ENCODE results near the gene MUC5AC.
A peak's percentile ranks its signal among the peaks of the same experiment; 100 is the strongest.
"Not testable (repeated sequence)": the region's sequence is repeated elsewhere in the genome, so short reads cannot be mapped to it uniquely, and the experiment has no call there.

MUC5AC gene

DNA sequence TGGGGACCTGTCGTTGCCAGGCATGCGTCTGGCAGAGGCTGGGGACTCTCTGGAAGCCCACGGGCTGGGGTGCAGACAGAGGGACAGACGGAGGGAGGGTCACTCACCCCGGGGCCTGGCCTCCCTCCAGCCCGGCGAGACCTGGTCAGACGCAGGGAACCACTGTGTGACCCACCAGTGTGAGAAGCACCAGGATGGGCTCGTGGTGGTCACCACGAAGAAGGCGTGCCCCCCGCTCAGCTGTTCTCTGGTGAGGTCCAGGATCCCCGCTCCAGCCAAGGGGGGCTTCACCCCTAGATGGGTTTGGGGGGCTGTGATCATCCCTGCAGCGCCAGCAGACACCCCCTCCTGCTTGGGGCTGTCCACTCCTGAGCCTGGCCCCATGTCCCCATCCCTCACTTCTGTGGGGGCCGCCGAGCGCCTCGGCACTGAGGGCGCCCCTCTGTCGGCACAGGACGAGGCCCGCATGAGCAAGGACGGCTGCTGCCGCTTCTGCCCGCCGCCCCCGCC lies 41.5 kb downstream of the MUC5AC start:
- DNase-seq = peak; percentile 6

DNA sequence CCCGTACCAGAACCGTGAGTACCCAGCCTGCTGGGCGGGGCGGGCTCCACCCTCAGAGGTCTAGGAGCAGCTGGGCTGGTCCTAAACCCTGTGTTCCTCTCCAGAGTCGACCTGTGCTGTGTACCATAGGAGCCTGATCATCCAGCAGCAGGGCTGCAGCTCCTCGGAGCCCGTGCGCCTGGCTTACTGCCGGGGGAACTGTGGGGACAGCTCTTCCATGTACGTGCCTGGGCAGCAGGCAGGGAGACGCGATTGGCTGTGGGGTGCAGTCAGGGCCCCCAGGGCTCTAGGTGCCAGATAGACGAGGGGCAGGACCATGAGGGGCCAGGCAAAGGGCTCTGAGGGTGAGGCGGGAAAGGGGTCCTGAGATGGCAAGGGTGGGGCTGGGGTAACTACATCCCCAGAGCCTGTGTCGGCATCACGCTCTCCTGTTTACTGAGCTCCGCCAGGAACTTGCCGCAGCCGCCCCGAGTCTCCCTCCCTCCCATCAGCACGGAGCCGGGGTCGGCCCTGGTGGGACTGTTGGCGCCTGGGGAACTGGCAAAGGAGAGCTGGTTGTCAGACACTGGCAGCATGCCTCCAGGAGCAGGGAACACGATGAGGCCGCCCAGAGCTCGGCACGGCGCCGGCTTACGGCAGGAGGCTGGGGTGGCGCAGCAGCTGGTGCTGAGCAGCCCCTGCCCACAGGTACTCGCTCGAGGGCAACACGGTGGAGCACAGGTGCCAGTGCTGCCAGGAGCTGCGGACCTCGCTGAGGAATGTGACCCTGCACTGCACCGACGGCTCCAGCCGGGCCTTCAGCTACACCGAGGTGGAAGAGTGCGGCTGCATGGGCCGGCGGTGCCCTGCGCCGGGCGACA lies 42.2 kb downstream of the MUC5AC start:
- DNase-seq = peak; percentile 9

DNA sequence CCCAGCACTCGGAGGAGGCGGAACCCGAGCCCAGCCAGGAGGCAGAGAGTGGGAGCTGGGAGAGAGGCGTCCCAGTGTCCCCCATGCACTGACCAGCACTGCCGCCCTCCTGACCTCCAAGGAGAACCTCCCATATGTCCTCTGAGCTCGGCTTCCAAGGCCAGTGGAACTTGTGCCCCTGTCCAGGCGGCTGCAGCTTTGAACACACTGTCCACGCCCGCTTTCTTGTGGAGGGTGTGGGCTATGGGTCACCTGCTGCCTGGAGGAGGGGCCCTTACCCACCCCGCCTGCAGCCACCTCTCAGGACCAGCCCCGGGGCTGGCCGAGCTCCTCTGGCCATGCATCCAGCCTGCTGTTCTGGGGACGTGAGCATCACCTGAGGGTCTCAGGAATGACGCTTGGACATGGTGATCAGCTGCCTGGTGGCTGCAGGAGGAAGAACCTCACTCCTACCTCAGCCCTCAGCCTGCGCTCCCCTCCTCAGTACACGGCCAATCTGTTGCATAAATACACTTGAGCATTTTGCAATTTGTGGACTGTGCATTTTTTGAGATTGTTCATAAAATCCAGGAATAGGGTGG lies 42.9 kb downstream of the MUC5AC start:
- DNase-seq = peak; percentile 11

DNA sequence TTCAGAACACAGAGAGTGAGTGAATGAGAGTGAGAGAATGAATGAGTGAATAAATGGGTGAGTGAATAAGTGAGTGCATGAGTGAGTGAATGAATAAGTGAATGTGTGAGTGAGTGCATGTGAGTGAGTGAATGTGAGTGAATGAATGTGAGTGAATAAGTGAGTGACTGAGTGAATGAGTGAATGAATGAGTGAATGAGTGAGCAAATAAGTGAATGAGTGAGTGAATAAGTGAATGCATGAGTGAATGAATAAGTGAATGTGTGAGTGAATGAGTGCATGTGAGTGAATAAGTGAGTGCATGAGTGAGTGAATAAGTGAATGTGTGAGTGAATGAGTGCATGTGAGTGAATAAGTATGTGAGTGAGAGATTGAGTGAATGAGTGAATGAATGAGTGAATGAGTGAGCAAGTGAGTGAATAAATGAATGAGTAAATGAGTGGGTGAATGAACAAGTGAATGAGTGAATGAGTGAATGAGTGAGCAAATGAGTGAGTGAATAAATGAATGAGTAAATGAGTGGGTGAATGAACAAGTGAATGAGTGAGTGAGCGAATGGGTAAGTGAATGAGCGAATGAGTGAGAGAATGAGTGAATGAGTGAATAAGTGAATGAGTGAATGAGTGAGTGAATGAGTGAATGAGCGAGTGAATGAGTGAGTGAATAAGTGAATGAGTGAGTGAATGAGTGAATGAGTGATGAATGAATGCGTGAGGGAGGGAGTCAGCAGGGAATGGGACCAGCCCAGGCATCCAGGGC lies 43.8 kb downstream of the MUC5AC start:
- no peak for DNase-seq

DNA sequence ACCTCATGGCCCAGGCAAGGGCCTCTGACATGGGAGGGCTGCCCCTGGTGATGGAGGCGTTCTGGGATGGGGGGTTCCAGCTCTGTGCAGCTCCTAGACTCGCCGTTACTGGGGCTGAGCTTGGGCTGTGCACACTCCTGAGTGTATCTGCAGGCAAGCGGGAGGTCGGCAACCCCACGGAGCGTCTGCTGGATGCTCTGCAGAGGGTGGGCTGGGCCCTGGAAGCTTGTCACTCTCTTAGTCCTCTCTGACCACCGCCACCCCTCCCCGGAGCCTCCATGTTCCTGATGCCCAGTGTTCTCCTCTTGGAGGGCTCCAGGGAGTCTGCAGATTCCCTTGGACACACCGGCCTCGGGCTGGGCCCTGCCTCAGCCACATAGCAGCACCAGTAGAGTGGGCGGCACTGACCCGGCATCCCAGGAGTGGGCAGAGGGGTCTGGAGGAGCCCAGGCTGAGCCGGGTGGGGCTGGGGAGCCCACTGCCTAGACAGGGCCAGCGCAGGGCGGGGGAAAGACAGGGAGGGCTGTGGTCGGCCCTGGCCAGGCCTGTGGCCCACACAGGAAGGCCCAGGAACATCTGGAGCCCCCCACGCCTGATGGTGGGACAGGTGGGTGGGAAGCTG lies 44.5 kb downstream of the MUC5AC start:
- peak; percentile 16 for DNase-seq

DNA sequence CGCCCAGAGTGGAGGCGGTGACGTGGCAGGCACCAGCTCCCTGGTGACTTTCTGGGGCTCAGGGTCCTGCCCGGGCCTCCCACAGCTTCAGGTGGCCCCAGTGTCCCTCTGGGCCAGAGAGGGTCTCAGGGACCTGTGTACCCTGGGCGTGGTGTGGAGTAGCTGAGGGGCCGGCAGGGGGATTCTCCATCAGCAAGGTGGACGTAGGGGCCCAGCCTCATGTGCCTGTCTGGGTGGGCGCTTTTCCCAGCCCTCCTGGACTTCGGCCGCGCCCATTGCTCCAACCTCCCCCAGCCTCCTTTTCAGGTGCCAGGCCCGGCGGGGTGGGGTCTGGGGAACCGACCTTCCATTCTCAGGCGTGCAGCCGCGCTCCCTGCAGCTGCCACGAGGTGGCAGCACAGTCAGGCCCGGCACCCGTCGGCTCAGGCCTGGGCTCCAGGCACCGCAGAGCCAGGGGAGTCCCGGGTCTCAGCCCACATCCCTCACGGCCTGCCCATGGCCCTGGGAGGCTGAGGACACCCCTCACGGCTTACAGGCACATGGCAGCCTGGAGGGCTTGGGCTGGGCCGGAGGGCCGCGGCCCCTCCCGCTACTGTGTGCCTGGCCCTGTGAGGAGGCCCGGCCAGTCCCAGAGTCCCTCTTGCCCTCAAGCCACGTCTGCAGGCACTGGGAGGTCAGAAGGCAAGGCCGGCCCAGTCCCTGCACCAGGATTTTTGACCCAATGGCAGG lies 45.2 kb downstream of the MUC5AC start:
- DNase-seq = peak; percentile 70

DNA sequence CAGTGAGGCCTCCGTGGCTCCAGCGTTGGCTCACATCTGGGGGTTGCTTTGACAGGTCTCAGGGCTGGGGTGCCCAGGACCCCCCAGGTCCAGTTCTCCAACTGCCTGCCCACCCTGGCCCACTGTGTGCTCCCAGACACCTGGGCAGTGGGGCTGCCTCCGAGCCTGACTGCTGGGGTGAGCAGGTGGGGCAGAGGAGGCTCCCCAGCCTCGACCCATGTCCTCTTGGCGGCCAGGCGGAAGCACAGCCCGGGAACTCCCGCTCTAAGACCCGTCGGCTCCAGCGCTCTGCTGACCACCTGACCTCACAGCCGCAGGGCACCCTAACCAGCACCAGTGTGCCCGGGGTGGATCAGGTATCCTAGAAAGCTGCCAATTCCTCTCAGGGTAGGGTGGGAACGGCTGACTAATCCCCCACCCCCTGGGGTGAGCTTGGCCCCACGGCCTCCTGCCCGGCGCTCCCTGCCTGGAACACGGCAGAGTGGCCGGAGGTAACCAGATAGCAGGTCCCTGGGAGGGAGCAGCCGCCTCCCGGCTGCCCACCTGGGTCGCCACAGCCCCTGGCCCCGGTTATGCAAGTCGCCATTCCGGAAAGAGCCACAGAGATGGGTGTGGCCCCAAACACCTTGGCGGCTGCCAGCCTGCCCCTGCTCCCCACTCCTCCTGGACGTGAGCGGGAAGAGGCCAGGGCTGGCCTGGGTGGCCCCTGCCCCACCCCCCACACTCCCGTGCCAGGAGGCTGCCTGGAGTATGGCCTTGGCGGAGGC lies 45.9 kb downstream of the MUC5AC start:
- DNase-seq = peak; percentile 14

DNA sequence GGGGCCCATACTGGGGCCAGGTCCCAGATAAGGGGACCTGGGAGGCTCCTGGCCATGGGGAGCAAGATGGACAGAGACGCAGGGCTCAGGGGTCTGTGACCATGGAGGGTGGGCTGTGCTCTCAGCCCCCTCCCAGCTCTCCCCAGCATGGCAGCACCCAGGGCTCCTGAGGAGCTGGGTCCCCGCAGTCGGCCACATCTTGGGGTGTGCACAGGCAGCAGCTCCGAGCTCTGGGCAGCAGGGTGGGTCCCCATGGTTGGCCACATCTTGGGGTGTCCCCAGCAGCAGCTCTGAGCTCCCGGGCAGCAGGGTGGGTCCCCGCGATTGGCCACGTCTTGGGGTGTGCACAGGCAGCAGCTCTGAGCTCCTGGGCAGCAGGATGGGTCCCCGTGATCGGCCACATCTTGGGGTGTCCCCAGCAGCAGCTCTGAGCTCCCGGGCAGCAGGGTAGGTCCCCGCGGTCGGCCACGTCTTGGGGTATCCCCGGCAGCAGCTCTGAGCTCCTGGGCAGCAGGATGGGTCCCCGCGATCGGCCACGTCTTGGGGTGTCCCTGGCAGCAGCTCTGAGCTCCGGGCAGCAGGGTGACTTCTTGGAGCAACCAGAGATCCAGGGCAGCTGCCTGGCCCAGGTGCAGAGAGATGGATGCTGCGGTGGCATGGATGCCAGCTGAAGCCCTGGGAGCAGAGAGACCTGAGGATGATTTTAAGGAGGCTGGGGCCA lies 46.8 kb downstream of the MUC5AC start:
- peak; percentile 12 for DNase-seq

DNA sequence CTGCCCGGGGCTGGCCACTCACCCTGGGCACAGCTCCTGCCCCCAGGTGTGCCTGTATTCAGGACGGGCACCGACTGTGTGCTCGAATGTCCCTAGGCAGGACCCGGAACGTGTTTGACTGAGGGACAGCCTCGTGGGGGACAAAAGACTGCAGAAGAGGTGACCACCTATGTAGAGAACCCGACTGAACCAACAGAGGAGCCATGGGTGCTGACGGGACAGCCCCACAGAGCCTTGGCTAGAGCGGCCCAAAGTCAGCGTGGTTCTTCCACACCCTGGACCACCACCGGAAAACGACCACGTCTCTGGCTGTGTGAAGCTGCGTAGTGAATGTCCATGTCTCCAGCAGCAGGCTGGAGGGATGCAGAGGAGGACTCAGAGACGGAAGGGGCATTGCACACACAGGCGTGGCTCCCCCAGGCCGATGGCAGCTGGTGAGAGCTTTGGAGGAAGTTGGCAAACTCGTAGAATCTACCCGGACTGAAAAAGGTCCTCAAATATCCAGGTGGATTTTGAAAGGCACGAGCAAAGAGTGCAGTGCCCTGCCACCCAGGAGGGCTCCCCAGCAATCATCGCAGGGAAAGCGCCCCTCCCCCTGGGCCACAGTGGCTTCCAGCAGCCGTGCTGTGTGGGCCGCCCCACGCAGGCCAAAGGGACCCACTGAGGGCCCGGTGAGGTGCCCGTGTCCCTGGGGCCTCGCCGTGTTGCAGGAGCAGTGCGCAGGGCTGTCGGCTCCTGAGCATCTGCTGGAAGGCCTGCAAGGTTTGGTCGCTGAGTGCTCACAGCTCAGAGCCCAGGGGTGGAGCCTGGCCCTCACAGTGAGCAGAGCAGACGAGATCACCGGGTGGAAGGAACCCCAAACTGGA lies 47.6 kb downstream of the MUC5AC start:
- DNase-seq = peak; percentile 11

DNA sequence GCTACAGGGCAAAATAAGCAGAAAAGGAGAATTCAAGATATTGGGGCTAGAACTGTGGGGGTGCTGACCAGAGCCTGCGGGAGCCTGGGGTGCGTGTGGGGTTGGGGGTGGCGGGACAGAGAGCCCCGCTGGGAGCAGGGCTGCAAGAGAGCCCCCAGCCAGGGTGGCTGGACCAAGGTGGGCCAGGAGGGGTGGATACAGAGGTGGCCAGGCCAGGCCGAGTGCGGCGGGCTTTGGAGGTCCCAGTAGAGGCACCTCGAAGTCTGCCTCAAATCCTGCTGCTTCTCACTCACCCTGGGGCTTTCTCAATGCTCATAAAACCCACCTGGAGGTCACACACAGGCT lies 48.2 kb downstream of the MUC5AC start:
- peak; percentile 10 for DNase-seq

DNA sequence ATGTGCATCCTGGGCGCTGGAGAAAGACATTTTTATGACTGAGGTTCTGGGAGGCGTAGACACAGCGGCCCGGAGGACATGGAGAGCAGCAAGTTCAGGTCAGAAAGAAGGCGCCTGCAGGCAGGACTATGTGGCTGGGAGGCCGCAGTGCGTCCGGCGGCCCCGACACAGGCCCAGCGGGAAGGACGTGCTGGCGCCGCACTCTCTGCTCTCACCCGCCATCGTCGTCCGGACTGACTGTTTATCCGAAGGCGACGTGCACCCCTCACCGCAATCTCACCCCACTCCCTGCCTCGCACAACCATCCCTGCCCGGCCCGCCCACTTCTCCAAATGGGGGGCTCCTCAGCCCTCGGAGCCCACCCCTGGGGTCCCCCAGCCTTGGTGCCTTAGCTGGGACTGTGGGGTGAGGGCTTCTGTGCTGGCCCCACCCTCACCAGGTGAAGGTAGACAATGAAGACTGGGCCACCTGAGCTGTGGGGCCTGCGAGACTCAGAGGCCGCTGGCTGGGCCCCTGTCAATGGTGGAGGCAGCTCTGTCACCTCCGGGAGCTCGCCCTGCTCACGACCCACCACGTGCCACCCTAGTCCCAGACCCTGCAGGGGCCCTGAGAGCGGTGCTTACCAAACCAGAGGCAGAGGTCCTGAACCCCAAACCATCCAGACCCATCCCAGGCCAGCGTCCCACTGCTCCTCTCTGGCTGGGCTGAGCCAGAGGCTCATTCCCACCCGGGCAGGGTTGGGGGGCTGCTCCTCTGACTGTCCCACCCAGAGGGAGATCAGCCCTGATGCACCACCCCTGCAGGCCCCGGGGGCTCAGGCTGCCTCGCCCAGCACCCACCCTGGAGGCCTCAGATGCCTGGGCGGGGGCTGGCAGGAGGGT lies 48.9 kb downstream of the MUC5AC start:
- DNase-seq = peak; percentile 14

DNA sequence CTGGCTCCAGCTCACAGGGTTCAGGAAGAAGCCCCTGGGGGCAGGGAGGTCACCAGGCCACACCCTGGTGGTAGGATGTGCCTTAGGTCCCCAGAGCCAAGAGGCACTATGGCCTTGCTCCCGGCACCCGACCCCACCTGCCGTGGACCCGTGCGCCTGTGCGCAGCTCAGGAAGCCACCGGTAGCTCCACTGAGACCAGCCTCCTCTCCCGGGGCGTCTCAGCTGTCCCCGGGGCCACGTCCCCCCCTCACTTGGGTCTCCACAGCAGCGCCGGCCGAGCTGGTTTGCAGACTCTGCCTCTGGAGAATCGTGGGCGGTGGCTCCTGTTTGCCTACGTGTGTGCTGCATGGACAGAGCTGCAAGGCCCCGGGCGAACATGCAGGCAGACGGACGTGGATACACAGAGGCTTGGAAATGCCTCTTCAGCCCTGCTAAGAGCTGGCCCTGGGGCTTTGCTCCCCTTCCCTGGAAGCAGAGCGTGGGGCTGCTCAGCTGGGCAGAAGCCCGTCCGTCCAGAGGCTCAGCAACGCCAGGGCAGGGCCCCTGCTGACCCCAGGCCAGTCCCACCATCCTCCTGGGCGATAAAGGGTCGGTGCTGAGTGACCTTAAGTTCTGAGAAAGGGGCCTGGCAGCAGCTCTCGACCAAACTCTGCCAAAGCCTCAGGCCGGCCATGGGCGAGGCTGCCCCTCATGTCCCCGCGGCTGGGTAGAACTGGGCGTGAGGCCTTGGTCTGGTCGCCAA lies 49.8 kb downstream of the MUC5AC start:
- DNase-seq = peak; percentile 10

DNA sequence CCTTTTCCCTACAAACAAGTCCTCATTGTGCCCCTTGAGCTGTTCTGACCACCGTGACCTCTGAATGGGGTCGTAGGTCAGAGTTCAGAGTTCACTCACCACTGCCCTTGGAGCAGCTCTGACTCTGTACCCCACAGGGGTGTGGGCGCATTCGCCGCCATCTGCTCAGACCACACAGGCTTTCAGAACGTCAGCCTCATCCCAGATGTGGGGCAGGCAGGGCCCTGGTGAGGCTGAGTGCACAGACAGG lies 50.3 kb downstream of the MUC5AC start:
- DNase-seq = no peak

DNA sequence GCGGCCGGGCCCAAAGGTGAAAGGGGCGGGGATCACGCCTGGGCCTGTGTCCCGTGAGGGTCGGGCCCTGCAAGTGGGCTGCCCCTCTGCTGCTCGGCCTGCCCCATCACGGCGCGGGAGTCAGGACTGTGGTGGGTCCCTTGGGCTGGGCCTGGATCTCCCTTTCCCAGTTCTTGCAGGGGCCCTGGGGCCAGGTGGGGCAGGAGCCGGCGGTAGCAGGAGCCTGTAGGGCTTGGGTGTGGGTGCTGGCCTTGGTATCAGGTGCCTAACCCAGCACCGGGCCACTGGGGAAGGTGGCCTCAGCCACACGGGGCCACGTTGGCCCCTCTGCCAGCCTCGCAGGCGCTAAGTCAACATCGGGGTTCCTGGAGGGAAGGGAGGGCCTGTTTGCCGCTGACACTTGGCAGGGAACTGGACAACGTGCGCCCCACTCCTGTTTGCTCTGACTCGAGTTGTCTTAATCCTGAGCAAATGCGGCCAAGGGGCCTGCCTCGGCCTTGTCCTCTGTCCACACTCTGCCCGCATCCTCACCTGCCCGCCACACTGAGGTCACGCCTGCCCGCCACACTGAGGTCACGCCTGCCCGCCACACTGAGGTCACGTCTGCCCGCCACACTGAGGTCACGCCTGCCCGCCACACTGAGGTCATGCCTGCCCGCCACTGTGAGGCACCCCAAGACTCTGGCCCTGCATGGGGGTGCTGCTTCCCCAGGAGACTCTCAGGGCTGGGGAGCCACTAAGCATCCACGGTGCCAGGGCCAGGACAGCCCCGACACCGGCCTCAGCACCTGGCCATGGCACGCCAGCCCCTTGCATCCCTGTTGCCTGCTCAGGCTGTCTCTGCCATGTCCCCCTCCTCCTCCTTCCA lies 50.9 kb downstream of the MUC5AC start:
- DNase-seq = peak; percentile 13

DNA sequence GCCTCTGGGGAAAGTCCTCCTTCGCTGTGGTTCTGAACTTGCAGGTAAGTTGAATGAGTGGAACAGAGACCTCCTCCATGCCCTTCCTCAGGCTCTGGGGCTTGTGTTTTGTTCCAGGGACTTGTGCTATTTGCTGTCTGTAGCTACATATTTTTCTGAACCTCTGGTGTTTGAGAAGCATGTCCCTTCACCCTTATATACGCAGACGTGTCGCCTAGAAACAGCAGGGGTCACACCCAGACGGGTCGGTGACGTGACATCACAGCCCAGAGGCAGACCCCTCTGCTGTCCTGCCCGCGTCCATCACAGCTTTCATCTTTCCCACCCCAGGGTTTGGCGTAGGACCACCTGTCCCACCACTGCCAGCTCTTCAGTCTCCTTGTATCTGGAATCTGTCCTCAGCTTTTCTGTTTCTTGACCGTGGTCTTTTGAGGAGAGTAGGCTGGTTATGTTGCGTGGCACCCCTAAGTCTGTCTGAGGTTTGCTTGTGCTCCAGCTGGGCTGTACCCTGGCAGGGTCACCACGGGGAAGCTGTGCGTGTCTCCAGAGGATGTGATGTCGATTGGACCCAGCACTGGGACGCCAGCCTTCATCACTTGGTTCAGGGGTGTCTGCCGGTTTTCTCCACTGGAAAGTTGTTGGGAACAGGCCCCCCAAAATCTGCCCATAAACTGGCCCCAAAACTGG lies 51.8 kb downstream of the MUC5AC start:
- peak; percentile 8 for DNase-seq

DNA sequence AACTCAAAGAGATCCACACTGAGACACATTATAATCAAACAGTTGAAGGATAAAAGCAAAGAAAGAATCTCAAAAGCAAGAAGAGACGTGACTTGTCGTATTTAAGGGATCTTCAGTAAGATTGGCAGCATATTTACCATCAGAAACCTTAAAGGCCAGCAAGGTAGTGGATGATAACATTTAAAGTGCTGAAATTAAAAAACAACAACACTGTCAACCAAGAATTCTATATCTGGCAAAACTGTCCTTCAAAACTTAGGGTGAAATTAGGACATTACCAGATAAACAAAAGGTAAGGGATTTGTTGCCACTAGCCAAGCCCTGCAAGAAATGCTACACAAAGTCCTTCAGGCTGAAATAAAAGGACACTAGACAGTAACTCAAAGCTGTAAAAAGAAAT lies 54.1 kb downstream of the MUC5AC start:
- no peak for DNase-seq

DNA sequence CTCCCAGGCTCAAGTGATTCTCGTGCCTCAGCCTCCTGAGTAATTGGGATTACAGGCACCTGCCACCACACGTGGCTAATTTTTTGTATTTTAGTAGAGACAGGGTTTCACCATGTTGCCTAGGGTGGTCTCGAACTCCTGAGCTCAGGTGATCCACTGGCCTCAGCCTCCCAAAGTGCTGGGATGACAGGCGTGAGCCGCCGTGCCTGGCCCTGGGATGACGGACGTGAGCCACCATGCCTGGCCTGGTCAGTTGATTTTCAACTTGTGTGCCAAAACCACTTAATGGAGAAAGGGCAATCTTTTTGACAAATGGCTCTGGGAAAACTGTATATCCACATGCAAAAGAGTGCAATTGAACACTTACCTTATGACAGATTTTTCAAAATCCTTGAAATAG lies 58.1 kb downstream of the MUC5AC start:
- DNase-seq = not testable (repeated sequence)

Data from activated CD8-positive, alpha-beta memory T cell treated with anti-CD3 and anti-CD28 coated beads, Interleukin-2, amount 50 U/mL, for 4 hours (primary cell).